NCI-H510A (cell line): ENCODE results near the gene CUTA.

Source experiments
- DNase-seq: peaks from one replicate; lab custom pipeline; 2025; lab: John Stamatoyannopoulos, UW

CUTA gene

DNA sequence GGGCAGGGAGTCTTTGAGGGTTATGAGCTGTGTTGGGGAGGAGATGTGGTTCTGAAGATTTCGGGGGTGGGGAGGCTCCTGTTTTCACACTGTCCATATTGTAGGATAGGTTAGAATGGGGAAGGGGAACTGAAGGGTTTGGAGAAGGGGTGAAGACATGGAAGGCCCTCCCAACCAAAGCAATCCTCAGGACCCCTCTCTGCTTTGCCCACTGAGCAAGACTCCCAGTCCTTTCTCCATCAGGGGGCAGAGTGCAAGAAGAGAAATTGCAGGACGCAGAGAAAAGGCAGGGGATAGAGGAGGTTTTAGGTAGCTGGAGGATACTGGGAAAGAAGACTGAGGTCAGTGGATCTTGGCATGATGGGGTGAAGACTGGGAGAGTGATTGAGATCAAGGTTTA, 5.9 kb upstream of the CUTA start:
- no peak for DNase-seq

DNA sequence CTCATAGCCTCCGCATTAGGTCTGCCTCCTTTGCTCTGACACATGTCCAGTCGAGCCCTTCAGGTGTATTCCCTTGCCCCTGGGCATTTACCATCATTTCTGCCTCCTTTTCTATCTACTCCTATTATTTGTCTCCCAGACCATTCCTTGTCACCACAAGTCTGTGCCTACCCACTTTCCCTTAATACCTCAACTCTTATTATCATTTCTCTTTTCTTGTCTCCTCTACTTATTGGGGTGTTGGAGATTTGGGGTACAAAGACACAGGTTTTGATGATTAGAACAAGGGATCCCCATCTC, 3.4 kb upstream of the CUTA start:
- no peak for DNase-seq

DNA sequence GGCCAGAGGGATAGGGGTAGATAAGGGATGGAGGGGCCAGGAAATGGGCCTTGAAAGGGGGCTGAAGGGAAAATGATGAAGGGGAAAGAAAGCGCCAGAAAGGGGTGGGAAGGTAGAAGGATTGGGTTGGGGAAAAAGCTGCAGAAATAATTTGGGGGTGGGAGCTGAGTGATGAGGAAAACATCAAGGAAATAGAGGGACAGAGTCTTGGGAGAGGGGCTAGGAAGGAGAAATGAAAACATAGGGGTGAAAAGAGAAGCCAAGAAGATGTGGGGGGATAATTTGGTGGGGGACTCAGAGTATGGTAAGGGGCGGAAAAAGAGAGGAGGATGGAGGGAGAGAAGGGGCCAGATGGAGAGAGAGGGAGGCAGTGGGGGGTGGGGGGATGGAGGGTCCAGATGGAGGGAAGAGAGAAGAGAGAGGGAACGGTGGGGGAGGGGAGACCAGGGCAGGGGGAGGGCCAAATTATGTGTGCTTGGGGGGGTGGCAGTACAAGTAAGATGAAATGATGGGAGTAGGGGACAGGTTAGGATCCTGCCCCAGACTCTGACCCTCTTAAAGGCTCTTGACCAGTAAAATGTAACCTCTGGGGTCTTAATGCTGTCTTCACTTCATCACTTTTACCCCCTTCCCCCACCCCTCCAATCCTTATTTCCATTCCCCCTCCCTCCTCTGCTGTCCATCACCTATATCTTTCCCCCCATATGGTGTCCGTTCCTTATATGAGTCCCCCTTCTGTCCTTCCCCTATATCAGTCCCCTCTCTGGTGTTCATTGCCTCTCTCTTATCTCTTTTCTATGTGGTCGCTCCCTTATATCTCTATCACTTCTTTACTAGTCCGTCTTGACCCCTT, 2.8 kb upstream of the CUTA start:
- no peak for DNase-seq

DNA sequence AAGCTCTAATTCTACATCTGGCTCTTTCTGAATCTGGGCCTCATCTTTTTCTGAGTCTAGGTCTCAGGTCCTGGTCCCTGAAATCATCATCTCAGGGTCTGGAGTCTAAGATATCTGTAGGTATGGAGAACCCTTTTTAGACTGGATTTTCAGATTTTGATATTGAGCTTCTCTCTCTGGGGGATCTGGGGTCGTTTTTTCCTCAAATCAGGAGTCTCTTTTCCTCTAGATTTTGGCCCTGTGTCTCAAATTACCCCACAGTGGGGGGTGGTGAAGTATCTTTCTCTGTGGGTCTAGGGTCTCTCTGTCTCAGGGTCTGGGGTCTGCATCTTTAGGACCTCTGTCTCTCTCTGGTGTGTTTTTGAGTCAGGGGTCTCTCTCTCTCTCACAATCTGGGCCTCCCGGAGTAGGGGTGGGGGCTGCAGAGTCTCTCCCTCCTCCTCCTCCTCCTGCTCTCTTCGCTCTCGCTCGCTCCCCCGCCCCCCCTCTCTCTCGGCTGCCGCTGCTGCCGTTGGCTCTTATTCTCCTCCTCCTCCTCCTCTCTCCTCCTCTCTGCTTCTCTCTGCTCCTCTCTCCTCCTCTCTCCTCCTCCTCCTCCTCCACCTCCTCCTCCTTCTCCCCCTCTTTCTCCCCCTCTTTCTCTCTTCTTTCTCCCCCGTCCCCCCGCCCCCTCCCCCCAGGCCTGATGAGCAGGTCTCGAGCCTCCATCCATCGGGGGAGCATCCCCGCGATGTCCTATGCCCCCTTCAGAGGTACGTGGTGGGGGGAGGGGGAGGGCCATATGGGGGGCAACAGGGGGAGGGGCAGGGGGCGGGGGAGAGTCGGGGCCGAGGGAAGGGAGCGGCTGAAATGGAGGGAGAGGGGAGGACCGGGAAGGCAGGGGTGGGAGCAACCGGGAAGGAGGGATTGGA, 1.9 kb upstream of the CUTA start, which contains the start of gene SYNGAP1:
Gene SYNGAP1, plus strand, starts transcription at position 486 of the 911 bp plus-strand sequence. Its CDS starts 200 bp downstream, at position 686.
- peak; percentile 50 for DNase-seq

DNA sequence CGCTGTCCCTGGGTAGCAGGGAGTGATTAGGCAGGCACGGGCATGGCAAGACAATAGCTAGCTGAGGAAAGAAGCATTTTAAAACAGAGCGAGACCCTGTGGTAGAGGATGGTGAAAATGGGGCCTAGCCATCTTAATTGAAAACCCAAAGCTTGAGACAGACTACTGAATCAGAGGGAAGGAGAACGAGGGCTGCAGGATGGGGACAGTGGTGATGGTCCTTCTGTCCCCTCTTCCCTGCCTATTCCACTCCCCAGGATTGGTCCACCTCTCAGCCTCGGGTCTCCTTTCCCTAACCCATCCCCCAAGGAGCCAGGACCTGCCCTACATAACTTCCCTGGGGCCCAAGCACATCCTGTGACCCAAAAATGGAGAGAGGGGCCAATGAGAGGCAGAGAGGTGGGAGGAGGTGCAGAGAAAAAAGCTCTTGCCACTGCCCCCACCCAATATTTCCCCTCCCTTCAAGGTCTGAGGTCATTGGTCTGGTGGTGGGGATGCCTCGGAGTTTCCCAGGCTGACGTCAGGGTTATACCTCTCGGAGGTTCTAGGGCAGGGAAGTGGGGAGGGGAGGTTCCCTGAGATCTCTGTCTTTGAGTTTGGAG, 884 bp upstream of the CUTA start:
- no peak for DNase-seq

DNA sequence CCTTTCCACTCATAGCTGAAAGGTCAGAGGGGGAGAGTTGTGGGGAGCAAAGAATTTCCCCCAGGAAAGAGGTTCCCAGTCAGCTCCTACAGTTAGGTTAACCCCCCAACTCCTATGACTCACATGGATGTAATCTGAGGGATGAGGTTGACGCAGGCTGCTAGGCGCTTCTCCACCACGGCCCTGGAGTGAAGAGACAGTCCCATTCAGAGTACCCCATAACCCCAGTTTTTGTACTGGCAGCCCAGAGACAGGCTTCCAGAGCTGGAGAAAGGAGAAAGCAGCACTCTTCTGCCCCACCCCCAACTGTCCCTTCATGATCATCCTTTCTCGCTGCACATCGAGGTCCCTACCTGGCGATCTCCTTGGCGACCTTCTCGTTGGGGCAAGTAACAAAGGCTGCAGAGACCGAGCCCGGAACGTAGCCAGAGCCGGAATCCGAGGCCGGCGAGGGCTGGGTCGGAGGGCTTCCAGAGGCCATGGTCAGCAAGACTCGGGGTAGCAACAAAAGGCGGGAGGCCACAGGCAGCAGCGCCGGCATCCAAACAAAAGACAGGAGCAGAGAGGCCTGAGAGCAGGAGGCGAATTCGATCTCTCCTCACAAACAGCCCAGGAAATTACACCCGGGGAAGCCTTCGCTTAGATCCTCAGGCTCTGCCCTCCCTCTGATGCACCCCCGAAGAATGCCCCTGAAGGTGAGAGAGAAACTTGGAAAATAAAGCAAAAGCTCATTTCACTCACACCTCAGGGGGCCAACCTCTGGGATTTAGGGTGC, 592 bp downstream of the CUTA start:
- DNase-seq, result no peak

DNA sequence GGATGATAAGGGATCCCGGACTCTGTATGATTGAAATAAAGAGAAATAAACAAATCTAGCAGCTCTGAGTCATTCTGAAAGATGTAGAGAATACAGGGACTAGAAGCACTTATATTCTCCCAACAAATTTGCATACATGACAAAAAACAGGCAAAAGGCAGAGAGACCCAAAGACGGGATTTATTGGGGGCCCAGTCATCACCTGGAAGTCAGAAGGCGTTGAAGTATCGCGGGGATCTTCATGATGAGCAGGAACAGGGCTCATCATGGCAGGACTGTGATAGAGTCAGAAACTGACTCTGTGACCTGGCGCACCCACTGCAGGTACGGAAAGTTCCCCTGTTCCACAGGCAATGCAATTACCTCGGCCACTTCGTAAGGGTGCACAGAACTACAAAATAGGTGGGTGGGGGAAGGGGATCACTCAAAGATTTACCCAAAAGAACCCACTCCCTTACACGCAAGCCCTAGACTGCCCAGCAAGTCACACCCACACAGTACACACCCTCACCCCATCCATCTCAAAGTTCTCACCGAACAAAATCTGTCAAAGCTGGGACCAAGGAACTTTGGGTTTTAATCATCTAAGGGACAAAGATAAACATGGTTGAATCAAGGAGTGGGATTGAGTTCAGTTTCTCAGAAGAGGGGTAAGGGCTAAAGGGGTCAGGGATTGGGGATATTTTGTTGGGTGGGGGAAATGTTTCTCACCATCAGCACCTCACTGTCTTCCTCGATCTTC, 1.4 kb downstream of the CUTA start:
- DNase-seq, result no peak

DNA sequence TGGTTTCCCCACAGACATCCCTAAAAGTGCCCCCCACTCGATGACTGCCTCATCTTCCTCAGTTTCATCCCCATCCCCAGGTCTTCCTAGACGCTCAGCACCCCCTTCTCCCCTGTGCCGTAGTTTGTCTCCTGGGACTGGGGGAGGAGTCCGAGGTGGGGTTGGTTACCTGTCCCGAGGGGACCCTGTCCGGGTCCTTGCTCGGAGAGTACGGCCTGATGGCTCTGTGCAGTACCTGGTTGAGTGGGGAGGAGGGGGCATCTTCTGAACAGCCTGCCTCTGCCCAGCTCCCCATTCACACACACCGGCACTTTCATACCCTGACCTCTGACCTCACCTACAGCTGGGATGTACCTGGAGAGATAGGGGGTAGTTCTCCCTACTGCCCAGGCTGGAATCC, 2.1 kb downstream of the CUTA start:
- DNase-seq, result no peak

DNA sequence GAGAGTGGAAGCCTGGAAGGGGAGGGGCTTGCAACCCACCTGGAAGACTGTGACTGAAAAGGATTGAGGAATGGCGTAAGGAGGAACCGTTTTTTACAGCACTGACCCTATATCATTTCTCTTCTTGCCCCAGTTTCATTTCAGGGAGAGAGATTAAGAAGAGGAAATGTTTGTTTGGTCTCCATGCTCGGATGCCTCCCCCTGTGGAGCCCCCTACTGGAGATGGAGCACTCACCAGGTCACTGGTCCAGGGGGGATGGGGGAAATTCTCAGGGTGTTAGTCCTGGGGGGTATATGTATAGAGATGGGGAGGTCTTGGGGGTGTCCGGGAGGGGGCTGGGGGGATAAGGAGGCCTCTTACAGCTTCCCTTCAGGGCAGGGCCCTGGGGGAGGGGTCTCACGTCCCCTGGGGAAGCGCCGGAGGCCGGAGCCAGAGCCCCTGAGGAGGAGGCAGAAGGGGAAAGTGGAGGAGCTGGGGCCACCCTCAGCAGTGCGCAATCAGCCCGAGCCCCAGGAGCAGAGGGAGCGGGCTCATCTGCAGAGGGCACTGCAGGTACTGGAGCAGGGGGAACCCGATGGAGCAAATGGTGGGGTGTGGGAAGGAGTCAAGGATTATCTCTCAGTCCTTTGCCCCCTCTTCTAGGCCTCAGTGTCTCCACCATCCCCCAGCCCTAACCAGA, 3.2 kb downstream of the CUTA start:
- DNase-seq, result no peak

DNA sequence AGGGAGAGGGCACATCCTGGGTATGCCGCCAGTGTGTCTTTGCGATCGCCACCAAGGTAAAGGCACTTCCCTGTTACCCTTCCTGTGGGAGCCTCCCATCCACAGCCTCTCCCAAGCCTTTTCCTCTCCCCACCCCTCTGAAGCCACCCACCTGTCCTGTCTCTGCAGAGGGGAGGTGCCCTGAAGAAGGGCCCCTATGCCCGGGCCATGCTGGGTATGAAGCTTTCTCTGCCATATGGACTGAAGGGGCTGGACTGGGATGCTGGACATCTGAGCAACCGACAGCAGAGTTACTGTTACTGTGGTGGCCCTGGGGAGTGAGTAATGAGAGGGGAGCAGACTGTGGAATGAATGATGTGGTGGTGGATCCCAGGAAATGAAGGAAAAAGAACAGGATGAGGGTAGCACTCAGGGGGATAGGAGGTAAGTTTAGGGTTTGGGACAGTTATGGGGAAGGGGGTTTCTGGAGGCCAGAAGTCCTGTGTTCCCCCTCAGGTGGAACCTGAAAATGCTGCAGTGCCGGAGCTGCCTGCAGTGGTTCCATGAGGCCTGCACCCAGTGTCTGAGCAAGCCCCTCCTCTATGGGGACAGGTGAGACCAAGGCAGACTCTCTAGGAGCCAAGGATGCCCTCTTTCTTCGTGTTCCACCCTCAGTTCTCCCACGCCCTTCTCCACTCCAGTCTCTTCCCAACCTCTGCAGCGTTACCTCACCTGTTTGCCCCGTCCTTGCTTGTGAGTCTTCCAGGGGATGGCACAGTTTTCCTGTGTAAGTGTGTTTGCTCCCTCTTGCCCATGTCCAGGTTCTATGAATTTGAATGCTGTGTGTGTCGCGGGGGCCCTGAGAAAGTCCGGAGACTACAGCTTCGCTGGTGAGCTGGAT, 4.4 kb downstream of the CUTA start:
- DNase-seq, result no peak

DNA sequence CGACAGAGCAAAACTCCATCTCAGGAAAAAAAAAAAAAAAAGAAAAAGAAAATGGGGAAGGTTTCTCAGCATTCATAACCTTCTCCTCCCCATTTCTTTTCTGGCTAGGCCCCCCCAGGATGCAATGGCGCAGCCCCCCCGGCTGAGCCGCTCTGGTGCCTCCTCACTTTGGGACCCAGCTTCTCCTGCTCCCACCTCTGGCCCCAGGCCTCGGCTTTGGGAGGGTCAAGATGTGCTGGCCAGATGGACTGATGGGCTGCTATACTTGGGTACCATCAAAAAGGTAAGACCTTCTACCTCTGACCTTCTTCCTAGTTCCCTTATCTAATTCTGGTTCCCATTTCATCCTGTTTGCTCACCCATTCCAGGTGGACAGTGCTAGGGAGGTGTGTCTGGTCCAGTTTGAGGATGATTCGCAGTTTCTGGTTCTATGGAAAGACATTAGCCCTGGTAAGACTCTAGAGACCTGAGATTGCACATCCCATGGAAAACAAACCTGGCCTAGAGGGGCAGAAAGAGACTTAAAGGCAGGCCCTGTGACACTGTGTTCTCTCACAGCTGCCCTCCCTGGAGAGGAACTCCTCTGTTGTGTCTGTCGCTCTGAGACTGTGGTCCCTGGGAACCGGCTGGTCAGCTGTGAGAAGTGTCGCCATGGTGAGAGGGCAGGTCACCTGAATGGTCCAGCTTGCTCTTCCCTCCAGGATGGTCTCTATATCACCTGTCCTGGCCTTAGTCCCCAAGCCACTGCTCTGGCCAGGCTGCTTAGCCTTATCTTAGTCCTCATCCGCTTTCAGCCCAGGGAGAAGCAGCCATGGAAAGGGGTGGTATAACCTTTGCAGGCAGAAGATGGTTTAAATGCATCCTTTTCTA, 5.5 kb downstream of the CUTA start:
- no peak for DNase-seq

DNA sequence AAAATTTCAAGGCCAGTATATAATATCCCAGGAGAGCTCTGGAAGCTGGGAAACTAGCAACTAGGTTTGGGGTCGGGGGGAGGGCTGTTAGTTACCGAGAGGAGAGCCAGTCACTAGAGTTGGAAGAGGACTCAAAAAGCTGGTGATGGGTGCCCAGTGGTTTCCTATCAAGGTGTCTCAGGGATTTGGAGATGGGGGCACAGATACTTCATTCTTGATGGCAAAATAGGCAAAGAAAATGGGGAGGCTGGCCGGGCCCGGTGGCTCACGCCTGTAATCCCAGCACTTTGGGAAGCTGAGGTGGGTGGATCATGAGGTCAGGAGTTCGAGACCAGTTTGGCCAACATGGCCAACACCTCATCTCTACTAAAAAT, 6.3 kb downstream of the CUTA start:
- DNase-seq, result no peak

DNA sequence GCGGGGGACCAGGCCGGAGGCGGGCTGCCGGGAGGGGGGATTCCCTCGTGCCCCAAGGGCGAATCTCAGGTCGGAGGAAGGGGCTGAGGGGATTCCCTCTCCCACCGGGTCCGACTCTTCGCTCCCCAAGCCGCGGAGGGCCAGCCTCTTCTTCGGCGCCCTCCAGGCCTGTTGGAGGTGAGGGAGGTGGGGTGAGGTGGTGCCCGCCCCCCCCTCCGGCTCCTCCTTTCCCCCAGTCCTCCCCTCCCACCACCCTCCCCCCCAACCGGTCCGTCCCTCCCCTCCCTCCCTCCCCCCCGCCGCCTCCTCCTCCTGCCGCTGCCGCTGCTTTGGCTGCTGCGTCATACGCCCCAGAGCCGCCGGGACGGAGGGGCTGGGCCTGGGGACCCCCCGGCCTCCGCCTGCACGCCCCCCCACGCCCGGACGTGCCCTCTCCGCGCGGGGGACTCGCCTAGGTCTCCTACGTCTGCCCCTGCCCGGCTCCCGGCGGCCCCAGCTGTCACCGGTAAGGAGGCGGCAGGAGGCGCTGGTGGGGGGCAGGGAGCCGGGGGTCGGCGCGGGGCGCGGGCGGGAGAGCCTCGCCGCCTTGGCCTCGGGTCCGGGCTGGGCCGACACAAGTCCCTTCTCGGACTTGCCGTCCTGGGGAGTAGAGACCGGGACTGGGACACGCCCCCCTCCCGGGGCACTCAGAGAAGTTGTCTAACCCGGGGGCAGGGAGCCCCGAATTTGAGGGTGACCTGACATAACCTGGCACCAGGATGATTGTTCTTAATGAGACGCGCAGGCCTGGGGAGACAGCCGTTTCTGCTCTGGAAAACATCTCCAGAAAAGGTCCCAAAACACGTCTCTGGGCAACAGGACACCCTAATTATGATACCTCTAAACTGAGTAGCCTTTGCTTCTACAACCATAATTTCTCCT, 6.9 kb downstream of the CUTA start, which contains the start of gene PHF1:
Gene PHF1, plus strand, starts transcription at position 304 of the 921 bp plus-strand sequence. CDS start 1,250 bp downstream, outside the sequence.
- DNase-seq, result peak; percentile 89

DNA sequence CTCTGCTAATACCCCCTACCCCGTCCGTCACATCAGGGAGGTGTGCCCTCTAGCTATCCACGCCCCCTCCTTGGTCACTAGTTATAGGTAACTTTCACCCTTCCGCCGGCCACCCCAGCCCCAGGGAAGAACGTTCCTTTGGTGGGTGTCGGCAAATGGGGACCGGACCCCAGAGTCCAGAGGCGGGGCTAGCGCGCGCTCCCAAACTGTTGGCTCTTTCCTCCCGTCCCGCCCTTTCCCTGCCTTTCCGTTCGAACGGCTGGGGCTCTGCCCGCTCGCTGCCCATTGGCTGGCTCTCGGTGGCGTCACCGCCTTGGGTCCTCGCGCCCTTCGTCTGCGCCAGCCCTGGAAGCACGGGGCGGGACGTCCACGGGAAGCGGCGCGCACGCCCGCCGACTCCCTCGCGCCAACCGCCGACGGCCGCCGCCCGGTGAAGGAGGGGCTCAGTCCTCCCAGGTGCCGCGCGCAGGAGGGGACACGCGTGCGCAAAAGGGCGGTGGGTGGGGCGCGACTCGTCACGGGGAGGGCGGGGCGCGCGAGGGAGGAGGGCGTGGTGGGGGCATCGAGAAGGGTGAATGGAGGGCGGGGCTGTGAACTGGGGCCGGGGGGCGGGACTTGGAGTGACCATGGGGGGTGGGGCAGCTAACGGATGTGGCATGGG, 7.7 kb downstream of the CUTA start:
- DNase-seq, result peak; percentile 98

DNA sequence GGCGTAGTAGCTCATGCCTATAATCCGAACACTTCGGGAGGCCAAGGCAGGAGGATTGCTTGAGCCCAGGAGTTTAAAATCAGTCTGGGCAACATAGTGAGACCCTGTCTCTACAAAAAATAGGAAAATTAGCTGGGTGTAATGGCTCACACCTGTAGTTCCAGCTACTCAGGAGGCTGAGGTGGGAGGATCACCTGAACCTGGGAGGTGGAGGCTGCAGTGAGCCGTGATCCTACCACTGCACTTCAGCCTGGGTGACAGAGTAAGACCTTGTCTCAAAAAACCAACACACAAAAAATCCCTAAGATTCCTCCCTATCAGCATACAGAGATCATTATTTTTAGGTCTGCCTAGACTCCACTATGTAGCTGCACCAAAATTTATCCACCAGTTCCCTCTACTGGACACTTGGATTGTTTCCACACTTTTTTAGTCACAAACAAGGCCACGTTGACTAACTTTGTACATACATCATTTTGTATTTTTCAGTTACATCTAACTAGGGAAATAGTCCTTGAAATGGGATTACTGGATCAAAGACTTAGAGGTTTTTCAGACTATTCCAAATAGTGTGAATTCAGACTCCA, 10.7 kb downstream of the CUTA start:
- no peak for DNase-seq

DNA sequence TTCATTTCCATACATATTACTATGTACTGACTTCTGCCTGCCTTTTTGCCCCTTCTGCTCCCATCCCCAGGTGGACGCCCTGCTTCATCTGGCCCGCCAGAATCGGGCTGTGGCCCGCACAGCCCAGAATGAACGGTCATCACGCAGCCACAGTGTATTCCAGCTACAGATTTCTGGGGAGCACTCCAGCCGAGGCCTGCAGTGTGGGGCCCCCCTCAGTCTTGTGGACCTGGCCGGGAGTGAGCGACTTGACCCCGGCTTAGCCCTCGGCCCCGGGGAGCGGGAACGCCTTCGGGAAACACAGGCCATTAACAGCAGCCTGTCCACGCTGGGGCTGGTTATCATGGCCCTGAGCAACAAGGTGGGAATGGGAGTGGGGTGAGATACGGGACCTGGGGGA, 11.8 kb downstream of the CUTA start:
- DNase-seq, result no peak
